IPS DF 4.7 (cell line): Measurements from ENCODE around the gene PHLDA1.

Experiments used
- DNase-seq: peaks from one replicate; pipeline ENCODE4 v3.0.0-alpha.2; 2013; ENCODE audit warnings: low spot score; ENCODE audit errors: extremely low read depth

The PHLDA1 gene

GRCh38 chr12:76031414-76032042 lies at the start of gene PHLDA1:
Gene PHLDA1, minus strand, starts transcription at chr12:76031776.
- DNase-seq: peak; percentile 69

- no peak for DNase-seq
These were observed 49.3 kb upstream of the PHLDA1 start for GRCh38 chr12:76080729-76081415.

GRCh38 chr12:76080017-76080728 lies 48.6 kb upstream of the PHLDA1 start:
- no peak for DNase-seq

- DNase-seq: no peak
These were observed 47.2 kb upstream of the PHLDA1 start for GRCh38 chr12:76078748-76079147.

GRCh38 chr12:76075448-76075847 lies 43.9 kb upstream of the PHLDA1 start:
- DNase-seq: no peak

- DNase-seq: no peak
These were observed 43.2 kb upstream of the PHLDA1 start for GRCh38 chr12:76074701-76075336.

GRCh38 chr12:76073561-76073960 lies 42.0 kb upstream of the PHLDA1 start:
- DNase-seq: no peak

- DNase-seq: no peak
These were observed 41.0 kb upstream of the PHLDA1 start for GRCh38 chr12:76072568-76072967.

GRCh38 chr12:76069339-76069738 lies 37.8 kb upstream of the PHLDA1 start:
- no peak for DNase-seq

GRCh38 chr12:76065917-76066316 lies 34.3 kb upstream of the PHLDA1 start:
- DNase-seq: no peak

- no peak for DNase-seq
These were observed 33.3 kb upstream of the PHLDA1 start for GRCh38 chr12:76064904-76065303.

- no peak for DNase-seq
These were observed 28.5 kb upstream of the PHLDA1 start for GRCh38 chr12:76060111-76060510.

GRCh38 chr12:76057326-76057725 lies 25.8 kb upstream of the PHLDA1 start:
- DNase-seq: no peak

GRCh38 chr12:76055393-76055792 lies 23.8 kb upstream of the PHLDA1 start:
- DNase-seq: no peak

GRCh38 chr12:76049575-76050251 lies 18.1 kb upstream of the PHLDA1 start:
- no peak for DNase-seq

GRCh38 chr12:76047742-76048141 lies 16.2 kb upstream of the PHLDA1 start:
- no peak for DNase-seq

GRCh38 chr12:76047060-76047459 lies 15.5 kb upstream of the PHLDA1 start:
- no peak for DNase-seq

GRCh38 chr12:76043377-76043776 lies 11.8 kb upstream of the PHLDA1 start:
- DNase-seq: no peak

- no peak for DNase-seq
These were observed 10.6 kb upstream of the PHLDA1 start for GRCh38 chr12:76042147-76042546.

- no peak for DNase-seq
These were observed 9.8 kb upstream of the PHLDA1 start for GRCh38 chr12:76041406-76041805.

- DNase-seq: no peak
These were observed 8.9 kb upstream of the PHLDA1 start for GRCh38 chr12:76040461-76040860.

GRCh38 chr12:76038176-76038575 lies 6.6 kb upstream of the PHLDA1 start:
- DNase-seq: no peak
